Panc1 (cell line): ENCODE data around the gene MCHR2. TPM values are rescaled to one million over a fixed set of nuclear protein-coding genes. Genes with fewer than 3 reads are reported as not detected.

Experiments
- ATAC-seq: fragments of 200-7000 bp; cut with Tn5 transposase; 2 replicates; pipeline ENCODE4 v1.9.1; 2020; ENCODE audit warnings: mild to moderate bottlenecking, moderate library complexity
- BruUV-seq: library from RNA; stranded (reverse); fragments of 400-500 nt; replicated peaks from 2 replicates; lab custom pipeline; 2021; lab: Mats Ljungman, UMichigan
- CTCF ChIA-PET: fragments of 300-600 bp; sonication (Branson Sonifier 250); formaldehyde crosslinking; loops from one replicate; lab custom pipeline; 2022; ENCODE audit warnings: antibody characterized with exemption; lab: Charles Lee
- POLR2A ChIA-PET: fragments of 300-600 bp; sonication (Branson Sonifier 250); formaldehyde crosslinking; loops from one replicate; lab custom pipeline; 2022; ENCODE audit warnings: antibody characterized with exemption; lab: Charles Lee
- DNase-seq: peaks from one replicate; pipeline ENCODE4 v3.0.0-alpha.2; 2010; ENCODE audit warnings: low read depth, low spot score
- H3K27ac ChIP-seq: 2 replicates; pipeline ENCODE4 v1.5.1; 2011; ENCODE audit warnings: mild to moderate bottlenecking, low read length, inconsistent platforms
- H3K27me3 ChIP-seq: fragments of 200-500 bp; sonication (Bioruptor generic); 2 replicates; pipeline ENCODE4 v1.6.0; 2014; ENCODE audit warnings: low read length, inconsistent platforms; ENCODE audit not compliant: control insufficient read depth, insufficient read depth
- H3K36me3 ChIP-seq: fragments of 200-500 bp; sonication (Bioruptor generic); 2 replicates; pipeline ENCODE4 v1.5.1; 2014; ENCODE audit warnings: inconsistent platforms, mild to moderate bottlenecking, low read length, moderate library complexity; ENCODE audit not compliant: control insufficient read depth, insufficient read depth
- H3K4me1 ChIP-seq: 2 replicates; pipeline ENCODE4 v1.5.1; 2011; ENCODE audit warnings: inconsistent platforms, mild to moderate bottlenecking, low read length, moderate library complexity; ENCODE audit not compliant: control insufficient read depth, insufficient read depth
- H3K4me3 ChIP-seq, 2 experiments: 2 replicates each; pipeline ENCODE4 v1.5.1; 2011 to 2012; ENCODE audit warnings: low read depth in 2 of 2, low read length in 2 of 2, mild to moderate bottlenecking in 2 of 2, inconsistent platforms in 1 of 2, moderate library complexity in 1 of 2
- H3K9me3 ChIP-seq: fragments of 200-500 bp; sonication (Bioruptor generic); 2 replicates; pipeline ENCODE4 v1.5.1; 2014; ENCODE audit warnings: low read depth, mild to moderate bottlenecking, inconsistent platforms, low read length, moderate library complexity; ENCODE audit not compliant: control insufficient read depth, insufficient read depth
- CTCF ChIP-seq: fragments of 450-650 bp; IDR thresholded peaks from 2 replicates; pipeline ENCODE4 v1.5.1; 2017; ENCODE audit warnings: mild to moderate bottlenecking
- POLR2AphosphoS5 ChIP-seq: IDR thresholded peaks from 2 replicates; pipeline ENCODE4 v1.6.1; 2012; ENCODE audit warnings: mild to moderate bottlenecking, low read depth, low read length, moderate library complexity
- REST ChIP-seq, 2 experiments: IDR thresholded peaks; 2 replicates each; pipeline ENCODE4 v1.6.1; 2011 to 2012; ENCODE audit warnings: low read depth in 2 of 2, control low read depth in 1 of 2, low read length in 1 of 2, mild to moderate bottlenecking in 1 of 2, moderate library complexity in 1 of 2; ENCODE audit not compliant: insufficient read depth in 1 of 2
- SIN3A ChIP-seq: IDR thresholded peaks from 2 replicates; pipeline ENCODE4 v1.6.1; 2012; ENCODE audit warnings: low read depth, mild to moderate bottlenecking, low read length, moderate library complexity, borderline replicate concordance; ENCODE audit not compliant: insufficient read depth
- TCF7L2 ChIP-seq: IDR thresholded peaks from 2 replicates; pipeline ENCODE4 v1.6.1; 2011; ENCODE audit warnings: mild to moderate bottlenecking, low read depth, low read length, inconsistent platforms
- in situ Hi-C: cut with HindIII; loops from 2 replicates; pipeline ENCODE4 v1.10.0; 2016; ENCODE audit warnings: low sequenced_read_pairs, low pct_unique_long_range_greater_than_20kb
- intact Hi-C: fragments of 100-400 bp; cut with micrococcal nuclease; formaldehyde crosslinking; loops from one replicate; pipeline ENCODE4 v1.10.0; 2022; ENCODE audit not compliant: unreplicated experiment
- total RNA-seq: library from RNA; stranded (reverse); gene quantifications from one replicate; pipeline ENCODE4 v1.2.1, GENCODE V29; 2021; ENCODE audit not compliant: unreplicated experiment

The MCHR2 gene
- total RNA-seq, 1 experiment from 2014 or later: not detected

- no peak for DNase-seq
These were observed 60.9 kb downstream of the MCHR2 start for GRCh38 chr6:99933129-99933528.

GRCh38 chr6:99912657-99913056 is 81.4 kb downstream of the MCHR2 start:
- no peak for ATAC-seq
- POLR2A ChIA-PET: no interaction called here
- H3K36me3 ChIP-seq: no peaks in the 10 kb centered on the region
- TF ChIP-seq POLR2AphosphoS5 (no peak), SIN3A (no peak), CTCF (no peak), TCF7L2 (no peak)
- in situ Hi-C loops: no loop called here
- peaks cover 3% of the 10 kb centered on the region; the same call in 1 of the 2 replicates for H3K27me3 ChIP-seq
- BruUV-seq: no TSS peak
- H3K4me3 ChIP-seq: no peak overlapping the region
- CTCF ChIA-PET: no interaction called here
- no peak for DNase-seq
- H3K27ac ChIP-seq: no peak overlapping the region
- intact Hi-C loops: no loop called here
- no peaks in the 10 kb centered on the region for H3K9me3 ChIP-seq
- no peaks in the 10 kb centered on the region for H3K4me1 ChIP-seq

More at GRCh38 chr6:99933129-99933528, 60.9 kb downstream of the MCHR2 start:
- intact Hi-C loops: no loop called here
- POLR2A ChIA-PET: no interaction called here
- H3K4me1 ChIP-seq: no peaks in the 10 kb centered on the region
- no peak for ATAC-seq
- BruUV-seq: no TSS peak
- H3K36me3 ChIP-seq: no peaks in the 10 kb centered on the region
- H3K9me3 ChIP-seq: no peaks in the 10 kb centered on the region
- no peak overlapping the region for H3K27ac ChIP-seq
- no peak overlapping the region for H3K4me3 ChIP-seq
- TF ChIP-seq REST (IDR thresholded peaks at IDR 0.05; ENCODE audit: insufficient read depth in 1 of 2, low read depth in 2 of 2, low read length in 1 of 2) (no peak), POLR2AphosphoS5 (no peak), SIN3A (no peak), CTCF (no peak), TCF7L2 (no peak)
- in situ Hi-C loops: no loop called here
- H3K27me3 ChIP-seq: no peaks in the 10 kb centered on the region
- CTCF ChIA-PET: no interaction called here
